Fibroblast of lung (primary cell): Measurements from ENCODE around the gene METTL22.

Experiments used
- EZH2 ChIP-seq: IDR thresholded peaks from 2 replicates; pipeline ENCODE4 v1.5.1; 2012; ENCODE audit warnings: low read length, control low read depth, mild to moderate bottlenecking; ENCODE audit errors: missing control alignments
- TF ChIP-seq, protein P1 (sequence below), 2 donors: IDR thresholded peaks in 1 of 2; conservative IDR thresholded peaks in 1 of 2; 1 replicate in 1 of 2; 2 replicates in 1 of 2; pipeline ENCODE4 v1.5.1; 2011 to 2012; ENCODE audit warnings: low read length in 2 of 2, control low read depth in 1 of 2, inconsistent platforms in 1 of 2, low read depth in 1 of 2, mild to moderate bottlenecking in 1 of 2

DNA sequence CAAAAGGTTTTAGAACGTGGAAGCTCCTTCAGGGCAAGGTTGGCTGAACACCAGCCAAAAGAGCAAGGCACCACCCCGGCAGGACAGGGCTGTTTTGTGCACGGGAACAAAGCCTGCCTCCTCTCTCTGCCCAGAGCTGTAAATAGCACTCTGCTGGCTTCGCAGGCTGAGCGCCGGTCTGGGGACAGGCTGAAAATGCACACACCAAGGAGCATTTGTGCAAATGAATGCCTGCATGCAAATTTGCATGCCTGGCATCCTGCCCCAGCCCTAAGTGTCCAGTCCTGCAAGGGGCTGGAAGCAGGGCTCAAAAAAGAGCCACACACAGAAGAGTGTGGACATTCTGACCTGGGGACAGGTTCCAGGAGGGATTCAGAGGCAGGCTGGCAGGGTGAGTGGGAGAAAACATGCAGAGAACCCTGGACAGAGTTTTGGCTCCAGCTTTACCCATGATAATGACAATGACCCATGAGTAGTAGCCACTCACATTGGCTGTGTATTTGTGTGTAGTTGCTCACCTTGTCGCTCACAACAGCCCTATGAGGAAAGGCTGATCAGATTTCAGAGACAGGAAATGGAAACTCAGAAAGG, 64.6 kb downstream of the METTL22 start:
- TF ChIP-seq, protein P1, sequence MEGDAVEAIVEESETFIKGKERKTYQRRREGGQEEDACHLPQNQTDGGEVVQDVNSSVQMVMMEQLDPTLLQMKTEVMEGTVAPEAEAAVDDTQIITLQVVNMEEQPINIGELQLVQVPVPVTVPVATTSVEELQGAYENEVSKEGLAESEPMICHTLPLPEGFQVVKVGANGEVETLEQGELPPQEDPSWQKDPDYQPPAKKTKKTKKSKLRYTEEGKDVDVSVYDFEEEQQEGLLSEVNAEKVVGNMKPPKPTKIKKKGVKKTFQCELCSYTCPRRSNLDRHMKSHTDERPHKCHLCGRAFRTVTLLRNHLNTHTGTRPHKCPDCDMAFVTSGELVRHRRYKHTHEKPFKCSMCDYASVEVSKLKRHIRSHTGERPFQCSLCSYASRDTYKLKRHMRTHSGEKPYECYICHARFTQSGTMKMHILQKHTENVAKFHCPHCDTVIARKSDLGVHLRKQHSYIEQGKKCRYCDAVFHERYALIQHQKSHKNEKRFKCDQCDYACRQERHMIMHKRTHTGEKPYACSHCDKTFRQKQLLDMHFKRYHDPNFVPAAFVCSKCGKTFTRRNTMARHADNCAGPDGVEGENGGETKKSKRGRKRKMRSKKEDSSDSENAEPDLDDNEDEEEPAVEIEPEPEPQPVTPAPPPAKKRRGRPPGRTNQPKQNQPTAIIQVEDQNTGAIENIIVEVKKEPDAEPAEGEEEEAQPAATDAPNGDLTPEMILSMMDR (conservative IDR thresholded peaks at IDR 0.05 in 1 of 2, IDR thresholded peaks at IDR 0.05 in 1 of 2; ENCODE audit: low read depth in 1 of 2, low read length in 2 of 2), result no peak
- TF ChIP-seq EZH2, result no peak
